Measurements from ENCODE around the gene CAVIN2. TPM values are rescaled to one million over a fixed set of nuclear protein-coding genes. Genes with fewer than 3 reads are reported as not detected.

The CAVIN2 gene
- polyA plus RNA-seq, 1 donor (not counting 4 experiments of a cell fraction or from before 2014, with no cell fraction given): 10.2 TPM

DNA sequence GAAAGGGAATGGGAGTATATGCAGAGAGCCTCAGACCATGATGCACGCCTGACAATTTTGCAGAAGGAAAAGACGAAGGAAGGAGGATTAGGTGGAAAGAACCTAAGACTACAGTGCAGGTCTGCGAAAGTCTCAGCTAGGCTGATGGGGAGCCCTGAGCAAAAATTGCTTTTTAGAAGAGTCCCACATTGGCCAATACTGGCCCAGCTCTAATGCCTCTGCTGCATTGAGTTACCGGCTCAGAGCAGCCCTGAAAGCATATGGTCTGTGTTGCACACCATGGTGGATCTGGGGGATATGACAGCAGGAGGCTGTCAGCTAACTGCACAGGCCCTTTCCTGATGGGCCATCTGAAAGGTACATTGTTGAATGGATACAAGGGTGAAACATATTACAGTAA is 48.3 kb upstream of the CAVIN2 start:
- DNase-seq (ENCODE audit: low read depth, low spot score): no peak
- H3K9me3 ChIP-seq (ENCODE audit: control insufficient read depth, low read depth, low read length): no peaks in the 10 kb centered on the region
- no peaks in the 10 kb centered on the region for H3K36me3 ChIP-seq (ENCODE audit: control insufficient read depth in 2 of 2, extremely low read depth in 1 of 2, insufficient read depth in 2 of 2, low read length in 2 of 2)
- H3K27ac ChIP-seq (ENCODE audit: control insufficient read depth, insufficient read depth, low read length): peak overlapping the region; percentile 60
- no peak overlapping the region for H3K9ac ChIP-seq (ENCODE audit: control insufficient read depth, extremely low read depth, insufficient read depth, low read length)
- FAIRE-seq: peak; percentile 79
- peak overlapping the region; percentile 60 for H3K4me2 ChIP-seq (ENCODE audit: control insufficient read depth, extremely low read depth, insufficient read depth, low read depth, low read length)
- dilution Hi-C loops (cut with MboI; ENCODE audit: extremely low pct_ligation_motif_present, low sequenced_read_pairs): no loop called here
- H3K9me1 ChIP-seq (ENCODE audit: control insufficient read depth, extremely low read depth, insufficient read depth, low read length): no peaks in the 10 kb centered on the region
- H3K4me1 ChIP-seq (ENCODE audit: control insufficient read depth, extremely low read depth, insufficient read depth, low read length): peaks cover 32% of the 10 kb centered on the region
- H3K4me3 ChIP-seq (ENCODE audit: control insufficient read depth in 2 of 3, extremely low read depth in 1 of 3, insufficient read depth in 2 of 3, low read depth in 1 of 3, low read length in 3 of 3): no peak overlapping the region
- no peak for TF ChIP-seq EZH2 (IDR thresholded peaks at IDR 0.05; ENCODE audit: low read length)
- TF ChIP-seq CTCF (optimal IDR thresholded peaks at IDR 0.05 in 1 of 3, IDR thresholded peaks at IDR 0.05 in 1 of 3, conservative IDR thresholded peaks at IDR 0.05 in 1 of 3; ENCODE audit: extremely low read depth in 1 of 3, insufficient read depth in 2 of 3, low read length in 3 of 3): no peak
- no peaks in the 10 kb centered on the region for H4K20me1 ChIP-seq (ENCODE audit: control insufficient read depth, extremely low read depth, insufficient read depth, low read length)
- no peaks in the 10 kb centered on the region for H3K27me3 ChIP-seq (ENCODE audit: control insufficient read depth, extremely low read depth, insufficient read depth, low read length)
- H2AFZ ChIP-seq (ENCODE audit: control insufficient read depth, low read length): no peak overlapping the region
- H3K79me2 ChIP-seq (ENCODE audit: control insufficient read depth, insufficient read depth, low read length): no peaks in the 10 kb centered on the region

DNA sequence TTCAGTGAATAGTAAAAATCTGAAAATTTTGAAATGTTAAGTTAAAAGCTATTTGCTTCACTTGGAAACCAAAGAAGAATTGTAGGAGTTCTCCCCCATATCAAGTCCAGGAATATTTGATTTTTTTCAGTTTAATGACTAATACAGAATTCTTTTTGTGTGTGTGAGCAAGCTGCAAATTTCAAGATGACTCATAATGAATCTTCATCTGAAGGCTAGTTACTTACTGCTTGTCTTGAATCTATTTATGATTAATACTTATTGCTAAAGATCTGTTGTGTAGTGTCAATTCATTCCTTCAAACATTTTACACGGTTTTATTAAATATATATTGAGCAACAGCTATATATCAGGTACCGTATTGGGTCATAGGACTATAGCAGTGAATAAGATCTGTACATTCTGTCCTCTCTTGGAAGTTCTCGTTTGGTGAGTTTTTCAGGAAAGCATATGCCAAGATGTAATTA is 47.8 kb upstream of the CAVIN2 start:
- Histone ChIP-seq H3K4me2 (ENCODE audit: control insufficient read depth, extremely low read depth, insufficient read depth, low read depth, low read length) (peak overlapping the region; percentile 60), H4K20me1 (ENCODE audit: control insufficient read depth, extremely low read depth, insufficient read depth, low read length) (no peaks in the 10 kb centered on the region), H3K4me3 (ENCODE audit: control insufficient read depth in 2 of 3, extremely low read depth in 1 of 3, insufficient read depth in 2 of 3, low read depth in 1 of 3, low read length in 3 of 3) (no peak overlapping the region), H3K36me3 (ENCODE audit: control insufficient read depth in 2 of 2, extremely low read depth in 1 of 2, insufficient read depth in 2 of 2, low read length in 2 of 2) (no peaks in the 10 kb centered on the region), H3K79me2 (ENCODE audit: control insufficient read depth, insufficient read depth, low read length) (no peaks in the 10 kb centered on the region), H3K27me3 (ENCODE audit: control insufficient read depth, extremely low read depth, insufficient read depth, low read length) (no peaks in the 10 kb centered on the region), H3K4me1 (ENCODE audit: control insufficient read depth, extremely low read depth, insufficient read depth, low read length) (peaks cover 29% of the 10 kb centered on the region), H3K9me1 (ENCODE audit: control insufficient read depth, extremely low read depth, insufficient read depth, low read length) (no peaks in the 10 kb centered on the region), H2AFZ (ENCODE audit: control insufficient read depth, low read length) (no peak overlapping the region), H3K9ac (ENCODE audit: control insufficient read depth, extremely low read depth, insufficient read depth, low read length) (no peak overlapping the region), H3K27ac (ENCODE audit: control insufficient read depth, insufficient read depth, low read length) (peak overlapping the region; percentile 60), H3K9me3 (ENCODE audit: control insufficient read depth, low read depth, low read length) (no peaks in the 10 kb centered on the region)
- peak; percentile 68 for DNase-seq (ENCODE audit: low read depth, low spot score)
- no peak for TF ChIP-seq CTCF (optimal IDR thresholded peaks at IDR 0.05 in 1 of 3, IDR thresholded peaks at IDR 0.05 in 1 of 3, conservative IDR thresholded peaks at IDR 0.05 in 1 of 3; ENCODE audit: extremely low read depth in 1 of 3, insufficient read depth in 2 of 3, low read length in 3 of 3)
- TF ChIP-seq EZH2 (IDR thresholded peaks at IDR 0.05; ENCODE audit: low read length): no peak
- dilution Hi-C loops (cut with MboI; ENCODE audit: extremely low pct_ligation_motif_present, low sequenced_read_pairs): no loop called here
- no peak for FAIRE-seq

All from keratinocyte (primary cell).